GM12891 (cell line): Measurements from ENCODE around the gene YTHDF1.

Source experiments
- POLR2A ChIP-seq: IDR thresholded peaks from 2 replicates; pipeline ENCODE4 v1.6.1; 2011; ENCODE audit warnings: low read depth, low read length, control low read depth
- SPI1 ChIP-seq: IDR thresholded peaks from 2 replicates; pipeline ENCODE4 v1.6.1; 2011; ENCODE audit warnings: low read depth, low read length, control low read depth
- TAF1 ChIP-seq: IDR thresholded peaks from 2 replicates; pipeline ENCODE4 v1.6.1; 2011; ENCODE audit warnings: low read depth, low read length, control low read depth

DNA sequence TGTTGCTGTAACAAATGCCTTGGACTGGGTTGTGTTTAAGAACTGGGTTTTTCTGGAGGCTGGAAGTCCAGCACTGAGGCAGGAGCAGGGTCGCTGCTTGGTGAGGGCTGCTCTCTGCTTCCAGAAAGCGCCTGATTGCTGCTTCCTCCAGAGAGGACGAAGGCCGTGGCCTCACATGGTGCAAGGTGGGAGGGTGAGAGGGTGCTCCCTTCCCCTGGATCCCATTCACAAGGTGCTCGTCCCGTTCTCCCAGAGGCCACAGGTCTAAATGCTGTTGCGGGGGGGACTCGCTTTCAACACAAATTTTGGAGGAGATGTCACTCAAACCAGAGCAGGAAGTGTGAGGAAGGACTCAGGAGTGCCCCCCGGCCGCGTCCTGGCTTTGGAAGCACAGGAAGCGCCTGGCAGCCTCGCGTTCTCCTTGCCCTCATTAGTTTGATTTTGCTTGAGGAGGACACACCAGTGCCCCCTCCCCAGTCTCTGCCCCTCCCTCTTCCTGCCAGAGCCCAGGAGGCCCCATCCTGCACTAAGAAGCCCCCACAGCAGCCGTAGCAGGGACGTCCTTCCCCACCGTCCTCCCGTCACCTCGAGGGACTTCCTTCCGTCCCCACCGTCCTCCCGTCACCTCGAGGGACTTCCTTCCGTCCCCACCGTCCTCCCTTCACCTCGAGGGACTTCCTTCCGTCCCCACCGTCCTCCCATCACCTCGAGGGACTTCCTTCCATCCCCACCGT lies 46.0 kb upstream of the YTHDF1 start:
- no peak for TF ChIP-seq POLR2A
- TF ChIP-seq TAF1: no peak
- TF ChIP-seq SPI1: no peak
